K562 (cell line): Measurements from ENCODE around the gene LPCAT3. TPM values are rescaled to one million over a fixed set of nuclear protein-coding genes. Genes with fewer than 3 reads are reported as not detected.
A peak's percentile ranks its signal among the peaks of the same experiment; 100 is the strongest.

Experiments used
- BCLAF1 ChIP-seq, 2 experiments: fragments of 450-650 bp in 1 of 2; IDR thresholded peaks; 2 replicates each; pipeline ENCODE4 v1.6.1; 2011 to 2017; ENCODE audit warnings: low read depth in 2 of 2, antibody characterized with exemption in 1 of 2, borderline replicate concordance in 1 of 2, low read length in 1 of 2, mild to moderate bottlenecking in 1 of 2, mixed read lengths in 1 of 2; ENCODE audit not compliant: control insufficient read depth in 1 of 2
- E4F1 ChIP-seq: fragments of 250-450 bp; sonication (Bioruptor Pico); IDR thresholded peaks from 2 replicates; pipeline ENCODE4 v1.5.0; 2021; ENCODE audit warnings: mild to moderate bottlenecking, borderline replicate concordance
- ELF1 ChIP-seq: fragments of 200-800 bp; sonication (Bioruptor generic); IDR thresholded peaks from 2 replicates; pipeline ENCODE4 v1.6.1; 2016; ENCODE audit warnings: missing genetic modification characterization, missing compliant biosample characterization
- FUS ChIP-seq: fragments of 200-400 bp; formaldehyde crosslinking; optimal IDR thresholded peaks from 2 replicates; pipeline ENCODE3; 2017; ENCODE audit warnings: low read depth, low read length
- HCFC1 ChIP-seq: IDR thresholded peaks from 2 replicates; pipeline ENCODE4 v1.6.1; 2012; ENCODE audit warnings: low read depth, low read length, improper control_type of control experiment
- NCOA2 ChIP-seq, 2 experiments: fragments of 450-650 bp; IDR thresholded peaks; 2 replicates each; pipeline ENCODE4 v1.6.1; 2018; ENCODE audit warnings: mild to moderate bottlenecking in 2 of 2, moderate library complexity in 1 of 2; ENCODE audit not compliant: partially characterized antibody in 2 of 2
- NUFIP1 ChIP-seq: fragments of 450-650 bp; IDR thresholded peaks from 2 replicates; pipeline ENCODE4 v1.6.1; 2018; ENCODE audit not compliant: partially characterized antibody
- RBBP5 ChIP-seq: fragments of 200-600 bp; sonication (generic); IDR thresholded peaks from 2 replicates; pipeline ENCODE4 v1.6.1; 2012; ENCODE audit warnings: borderline replicate concordance, mild to moderate bottlenecking, low read length, control low read depth, inconsistent platforms; ENCODE audit not compliant: insufficient read depth, poor library complexity, severe bottlenecking
- SMARCA5 ChIP-seq: fragments of 450-650 bp; IDR thresholded peaks from 2 replicates; pipeline ENCODE4 v1.6.1; 2016
- ZNF57 ChIP-seq: fragments of 450-650 bp; formaldehyde crosslinking; IDR thresholded peaks from 2 replicates; pipeline ENCODE4 v1.4.0; 2020; ENCODE audit warnings: mild to moderate bottlenecking, moderate library complexity
- polyA plus RNA-seq, 8 experiments: library from polyadenylated mRNA; depleted of rRNA in 4 of 8; stranded (reverse) in 5 of 8; unstranded in 3 of 8; fragments of >200 nt; fragmentation: Nextera tagmentation in 2 of 8; fragmentation: Illumina TruSeq in 1 of 8; extraction: Ambion mirVana in 2 of 8; extraction: Trizol in 1 of 8; gene quantifications; 2 replicates each; pipeline versions ENCODE4 v1.2.1 to v1.2.3, GENCODE V29; 2011 to 2014; ENCODE audit warnings: inconsistent platforms in 1 of 8, missing spikeins in 1 of 8
- total RNA-seq, 7 experiments: library from RNA; depleted of rRNA in 6 of 7; stranded (reverse); fragments of >200 nt in 6 of 7; fragmentation: Illumina TruSeq in 2 of 7; extraction: Trizol in 2 of 7; gene quantifications; 2 replicates each; pipeline versions ENCODE4 v1.2.1 to v1.2.3, GENCODE V29; 2011 to 2021; ENCODE audit warnings: low replicate concordance in 1 of 7
- TF ChIP-seq, protein P1 (sequence below): IDR thresholded peaks from 2 replicates; pipeline ENCODE4 v1.6.1; 2011; ENCODE audit warnings: borderline replicate concordance, low read depth, mild to moderate bottlenecking, moderate library complexity, low read length; ENCODE audit not compliant: insufficient read depth, poor library complexity, severe bottlenecking
- TF ChIP-seq, protein P2 (sequence below): fragments of 250-450 bp; sonication (Bioruptor Pico); IDR thresholded peaks from 2 replicates; pipeline ENCODE4 v1.9.0; 2021; ENCODE audit warnings: mild to moderate bottlenecking
- TF ChIP-seq, protein P3 (sequence below), 2 experiments: fragments of 450-650 bp in 1 of 2; sonication (generic) in 1 of 2; formaldehyde crosslinking in 1 of 2; IDR thresholded peaks in 1 of 2; conservative IDR thresholded peaks in 1 of 2; 2 replicates each; pipeline versions ENCODE4 v1.6.1 to v1.8.1; 2016 to 2023; ENCODE audit warnings: mild to moderate bottlenecking in 2 of 2, moderate library complexity in 2 of 2, inconsistent platforms in 1 of 2, missing genetic modification reagents in 1 of 2
- TF ChIP-seq, protein P4 (sequence below), 2 experiments: IDR thresholded peaks; 2 replicates each; pipeline ENCODE4 v1.6.1; 2011; ENCODE audit warnings: borderline replicate concordance in 1 of 2, control low read depth in 1 of 2, low read depth in 1 of 2, low read length in 1 of 2, mild to moderate bottlenecking in 1 of 2, mixed read lengths in 1 of 2, moderate library complexity in 1 of 2; ENCODE audit not compliant: insufficient read depth in 1 of 2, insufficient read length in 1 of 2, poor library complexity in 1 of 2, severe bottlenecking in 1 of 2; ENCODE audit errors: extremely low read depth in 1 of 2

The LPCAT3 gene
- total and polyA plus RNA-seq, 9 of the 15 experiments (the other 6 are each of a cell fraction or from before 2014, with no cell fraction given): 4.9 to 52.5 (median 25.3) TPM

DNA sequence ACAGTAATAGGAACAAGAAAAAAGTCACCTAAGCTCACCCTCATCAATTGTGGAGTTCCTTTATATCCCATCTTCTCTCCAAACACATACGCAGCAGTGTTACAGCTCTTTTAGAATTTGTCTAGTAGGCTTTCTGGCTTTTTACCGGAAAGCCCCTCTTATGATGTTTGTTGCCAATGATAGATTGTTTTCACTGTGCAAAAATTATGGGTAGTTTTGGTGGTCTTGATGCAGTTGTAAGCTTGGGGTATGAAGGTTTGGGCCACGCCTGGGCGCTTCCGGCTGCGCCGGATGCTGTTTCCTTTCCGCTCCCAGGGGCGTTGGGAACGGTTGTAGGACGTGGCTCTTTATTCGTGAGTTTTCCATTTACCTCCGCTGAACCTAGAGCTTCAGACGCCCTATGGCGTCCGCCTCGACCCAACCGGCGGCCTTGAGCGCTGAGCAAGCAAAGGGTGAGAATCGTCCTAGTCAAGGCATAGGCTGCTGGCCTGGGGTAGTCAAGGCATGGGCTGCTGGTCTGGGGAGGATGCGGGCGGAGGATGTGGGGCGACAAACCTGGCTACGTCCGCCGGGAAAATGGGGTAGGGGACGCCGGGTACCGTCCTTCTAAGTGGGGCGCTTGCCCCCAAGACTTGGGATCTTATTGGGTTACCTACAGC, 74.4 kb downstream of the LPCAT3 start, which contains the start of the genes C12orf57 and RNU7-1 (continued):
- TF ChIP-seq E4F1: peak; percentile 89
- TF ChIP-seq, protein P1, sequence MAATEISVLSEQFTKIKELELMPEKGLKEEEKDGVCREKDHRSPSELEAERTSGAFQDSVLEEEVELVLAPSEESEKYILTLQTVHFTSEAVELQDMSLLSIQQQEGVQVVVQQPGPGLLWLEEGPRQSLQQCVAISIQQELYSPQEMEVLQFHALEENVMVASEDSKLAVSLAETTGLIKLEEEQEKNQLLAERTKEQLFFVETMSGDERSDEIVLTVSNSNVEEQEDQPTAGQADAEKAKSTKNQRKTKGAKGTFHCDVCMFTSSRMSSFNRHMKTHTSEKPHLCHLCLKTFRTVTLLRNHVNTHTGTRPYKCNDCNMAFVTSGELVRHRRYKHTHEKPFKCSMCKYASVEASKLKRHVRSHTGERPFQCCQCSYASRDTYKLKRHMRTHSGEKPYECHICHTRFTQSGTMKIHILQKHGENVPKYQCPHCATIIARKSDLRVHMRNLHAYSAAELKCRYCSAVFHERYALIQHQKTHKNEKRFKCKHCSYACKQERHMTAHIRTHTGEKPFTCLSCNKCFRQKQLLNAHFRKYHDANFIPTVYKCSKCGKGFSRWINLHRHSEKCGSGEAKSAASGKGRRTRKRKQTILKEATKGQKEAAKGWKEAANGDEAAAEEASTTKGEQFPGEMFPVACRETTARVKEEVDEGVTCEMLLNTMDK: no peak
- TF ChIP-seq, protein P2, sequence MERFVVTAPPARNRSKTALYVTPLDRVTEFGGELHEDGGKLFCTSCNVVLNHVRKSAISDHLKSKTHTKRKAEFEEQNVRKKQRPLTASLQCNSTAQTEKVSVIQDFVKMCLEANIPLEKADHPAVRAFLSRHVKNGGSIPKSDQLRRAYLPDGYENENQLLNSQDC (CRISPR knock-in tag): peak; percentile 99
- TF ChIP-seq RBBP5: peak; percentile 29
- peak; percentile 49 for TF ChIP-seq FUS
- TF ChIP-seq, protein P3, sequence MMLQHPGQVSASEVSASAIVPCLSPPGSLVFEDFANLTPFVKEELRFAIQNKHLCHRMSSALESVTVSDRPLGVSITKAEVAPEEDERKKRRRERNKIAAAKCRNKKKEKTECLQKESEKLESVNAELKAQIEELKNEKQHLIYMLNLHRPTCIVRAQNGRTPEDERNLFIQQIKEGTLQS (IDR thresholded peaks at IDR 0.05): no peak
- TF ChIP-seq, protein P3 (CRISPR knock-in tag; conservative IDR thresholded peaks at IDR 0.05): 0 out of 2 replicates have a peak, but pooled peaks have one; percentile 12
- TF ChIP-seq NCOA2 (IDR thresholded peaks at IDR 0.05; ENCODE audit: partially characterized antibody in 2 of 2): no peak
- TF ChIP-seq SMARCA5: no peak
- peak; percentile 95 for TF ChIP-seq ZNF57 (CRISPR knock-in tag)
- TF ChIP-seq NUFIP1: peak; percentile 87
- peak; percentile 34; the same call in 1 of the 2 replicates for TF ChIP-seq HCFC1
- TF ChIP-seq BCLAF1 (IDR thresholded peaks at IDR 0.05; ENCODE audit: borderline replicate concordance in 1 of 2, control insufficient read depth in 1 of 2, low read depth in 2 of 2, low read length in 1 of 2): peak in 1 of 2 experiments; percentile 99; a peak in 3 of 4 replicates
- TF ChIP-seq, protein P4, sequence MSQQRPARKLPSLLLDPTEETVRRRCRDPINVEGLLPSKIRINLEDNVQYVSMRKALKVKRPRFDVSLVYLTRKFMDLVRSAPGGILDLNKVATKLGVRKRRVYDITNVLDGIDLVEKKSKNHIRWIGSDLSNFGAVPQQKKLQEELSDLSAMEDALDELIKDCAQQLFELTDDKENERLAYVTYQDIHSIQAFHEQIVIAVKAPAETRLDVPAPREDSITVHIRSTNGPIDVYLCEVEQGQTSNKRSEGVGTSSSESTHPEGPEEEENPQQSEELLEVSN (IDR thresholded peaks at IDR 0.05; ENCODE audit: borderline replicate concordance in 1 of 2, extremely low read depth in 1 of 2, insufficient read depth in 1 of 2, insufficient read length in 1 of 2, low read depth in 1 of 2, low read length in 1 of 2, poor library complexity in 1 of 2, severe bottlenecking in 1 of 2): peak in 1 of 2 experiments; percentile 34
- TF ChIP-seq ELF1 (tag): peak; percentile 78
